Hematopoietic multipotent progenitor cell (in vitro differentiated cells): ENCODE results near the gene MAP1LC3B2. TPM values are rescaled to one million over a fixed set of nuclear protein-coding genes. Genes with fewer than 3 reads are reported as not detected.

Experiments
- DNase-seq, 3 donors: peaks; one replicate each; pipeline ENCODE4 v3.0.0-alpha.2; 2011 to 2015; ENCODE audit warnings: low read depth in 2 of 3, low spot score in 2 of 3
- total RNA-seq: library from RNA; depleted of rRNA; stranded (reverse); fragments of >200 nt; gene quantifications from one replicate; pipeline ENCODE4 v1.2.3, GENCODE V29; 2012

MAP1LC3B2 gene
- total RNA-seq, 1 donor, result 0.81 TPM

GRCh38 chr12:116609319-116610114 is 50.3 kb downstream of the MAP1LC3B2 start:
- peak in 2 of 3 donors; percentile 42 to 63 for DNase-seq

- DNase-seq, result no peak
Measured at GRCh38 chr12:116610971-116611541, 51.9 kb downstream of the MAP1LC3B2 start.

- no peak for DNase-seq
Measured at GRCh38 chr12:116612436-116612835, 53.3 kb downstream of the MAP1LC3B2 start.

- DNase-seq, result no peak
Measured at GRCh38 chr12:116613256-116613655, 54.1 kb downstream of the MAP1LC3B2 start.

- DNase-seq, result no peak
Measured at GRCh38 chr12:116614194-116614915, 55.2 kb downstream of the MAP1LC3B2 start.

GRCh38 chr12:116615141-116615861 is 56.1 kb downstream of the MAP1LC3B2 start:
- DNase-seq, result no peak

- DNase-seq, result no peak
Measured at GRCh38 chr12:116616536-116617248, 57.5 kb downstream of the MAP1LC3B2 start.

- DNase-seq, result no peak
Measured at GRCh38 chr12:116619246-116619645, 60.1 kb downstream of the MAP1LC3B2 start.

GRCh38 chr12:116620124-116620491 is 60.9 kb downstream of the MAP1LC3B2 start:
- DNase-seq, result no peak

GRCh38 chr12:116620492-116621191 is 61.5 kb downstream of the MAP1LC3B2 start:
- DNase-seq, result no peak

- no peak for DNase-seq
Measured at GRCh38 chr12:116621194-116621593, 62.0 kb downstream of the MAP1LC3B2 start.

- DNase-seq, result no peak
Measured at GRCh38 chr12:116624516-116624915, 65.3 kb downstream of the MAP1LC3B2 start.

- DNase-seq, result no peak
Measured at GRCh38 chr12:116626153-116626552, 67.0 kb downstream of the MAP1LC3B2 start.

Other genes with a start within 250 kb of the MAP1LC3B2 start
- 7.3 TPM for gene SPRING1, start 178.7 kb downstream of the MAP1LC3B2 start, total RNA-seq
- 2.2 TPM for gene RNFT2, start 178.9 kb downstream of the MAP1LC3B2 start, total RNA-seq